Erythroblast (primary cell): ENCODE results near the gene LSM5.

Experiments used
- DNase-seq, 2 experiments: peaks; one replicate each; lab custom pipeline; 2025; lab: John Stamatoyannopoulos, UW
- GATA1 ChIP-seq: IDR thresholded peaks from 2 replicates; pipeline ENCODE4 v1.6.1; 2011; ENCODE audit warnings: low read depth, mild to moderate bottlenecking, control low read depth, low read length, moderate library complexity
- POLR2A ChIP-seq: IDR thresholded peaks from 2 replicates; pipeline ENCODE4 v1.6.1; 2011; ENCODE audit warnings: mild to moderate bottlenecking, low read length

Gene LSM5

GRCh38 chr7:32462451-32462850 is 27.7 kb downstream of the LSM5 start:
- DNase-seq: no peak
- TF ChIP-seq POLR2A (no peak), GATA1 (no peak)

GRCh38 chr7:32461484-32461883 is 28.7 kb downstream of the LSM5 start:
- no peak for TF ChIP-seq POLR2A
- no peak for TF ChIP-seq GATA1
- DNase-seq: no peak

- DNase-seq: no peak
- TF ChIP-seq GATA1: no peak
- TF ChIP-seq POLR2A: no peak
Measured at GRCh38 chr7:32459788-32460187, 30.4 kb downstream of the LSM5 start.

GRCh38 chr7:32458025-32458424 is 32.2 kb downstream of the LSM5 start:
- TF ChIP-seq POLR2A: no peak
- no peak for TF ChIP-seq GATA1
- DNase-seq: no peak

GRCh38 chr7:32453341-32454011 is 36.7 kb downstream of the LSM5 start:
- TF ChIP-seq GATA1 (no peak), POLR2A (no peak)
- no peak for DNase-seq

- no peak for TF ChIP-seq GATA1
- TF ChIP-seq POLR2A: no peak
- DNase-seq: no peak
Measured at GRCh38 chr7:32447218-32447617, 43.0 kb downstream of the LSM5 start.

GRCh38 chr7:32436146-32436928 is 53.8 kb downstream of the LSM5 start:
- no peak for TF ChIP-seq POLR2A
- TF ChIP-seq GATA1: no peak
- DNase-seq: no peak
